Islet precursor cell (in vitro differentiated cells): ENCODE measurements around the gene RAB36.

Experiments
- DNase-seq: peaks from one replicate; pipeline ENCODE4 v3.0.0-alpha.2; 2018

Gene RAB36

DNA sequence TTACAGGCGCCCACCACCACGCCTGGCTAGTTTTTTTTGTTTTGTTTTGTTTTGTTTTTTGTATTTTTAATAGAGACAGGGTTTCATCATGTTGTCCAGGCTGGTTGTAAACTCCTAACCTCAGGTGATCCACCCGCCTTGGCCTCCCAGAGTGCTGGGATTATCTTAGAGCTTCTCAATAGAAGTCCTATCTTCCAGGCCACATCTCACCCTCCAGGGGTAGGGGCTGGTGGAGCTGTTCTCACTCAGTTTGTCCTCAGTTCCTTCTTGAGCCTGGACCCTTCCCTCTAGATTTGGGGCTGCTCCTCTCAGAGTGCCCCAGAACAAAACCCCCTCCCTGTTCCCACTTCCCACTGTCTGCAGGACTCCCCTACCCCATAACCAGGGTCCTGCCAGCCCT, 66.3 kb downstream of the RAB36 start:
- no peak for DNase-seq

- no peak for DNase-seq
Measured at GRCh38 chr22:23212061-23213021, 67.1 kb downstream of the RAB36 start.

GRCh38 chr22:23213022-23213555, 67.8 kb downstream of the RAB36 start:
- DNase-seq: no peak

GRCh38 chr22:23213581-23214334, 68.5 kb downstream of the RAB36 start:
- no peak for DNase-seq
